GM18511 (cell line): ENCODE data around the gene KCNG2.

Source experiments
- ATAC-seq: cut with Tn5 transposase; IDR thresholded peaks from one replicate; pipeline ENCODE4 v1.9.1; 2021; ENCODE audit warnings: mild to moderate bottlenecking, moderate library complexity; ENCODE audit not compliant: unreplicated experiment

Gene KCNG2

GRCh38 chr18:79917853-79918614, 120.3 kb downstream of the KCNG2 start:
- ATAC-seq = no peak

- no peak for ATAC-seq
Measured at GRCh38 chr18:79918615-79919011, 120.9 kb downstream of the KCNG2 start.

GRCh38 chr18:79919089-79919488, 121.4 kb downstream of the KCNG2 start:
- no peak for ATAC-seq

DNA sequence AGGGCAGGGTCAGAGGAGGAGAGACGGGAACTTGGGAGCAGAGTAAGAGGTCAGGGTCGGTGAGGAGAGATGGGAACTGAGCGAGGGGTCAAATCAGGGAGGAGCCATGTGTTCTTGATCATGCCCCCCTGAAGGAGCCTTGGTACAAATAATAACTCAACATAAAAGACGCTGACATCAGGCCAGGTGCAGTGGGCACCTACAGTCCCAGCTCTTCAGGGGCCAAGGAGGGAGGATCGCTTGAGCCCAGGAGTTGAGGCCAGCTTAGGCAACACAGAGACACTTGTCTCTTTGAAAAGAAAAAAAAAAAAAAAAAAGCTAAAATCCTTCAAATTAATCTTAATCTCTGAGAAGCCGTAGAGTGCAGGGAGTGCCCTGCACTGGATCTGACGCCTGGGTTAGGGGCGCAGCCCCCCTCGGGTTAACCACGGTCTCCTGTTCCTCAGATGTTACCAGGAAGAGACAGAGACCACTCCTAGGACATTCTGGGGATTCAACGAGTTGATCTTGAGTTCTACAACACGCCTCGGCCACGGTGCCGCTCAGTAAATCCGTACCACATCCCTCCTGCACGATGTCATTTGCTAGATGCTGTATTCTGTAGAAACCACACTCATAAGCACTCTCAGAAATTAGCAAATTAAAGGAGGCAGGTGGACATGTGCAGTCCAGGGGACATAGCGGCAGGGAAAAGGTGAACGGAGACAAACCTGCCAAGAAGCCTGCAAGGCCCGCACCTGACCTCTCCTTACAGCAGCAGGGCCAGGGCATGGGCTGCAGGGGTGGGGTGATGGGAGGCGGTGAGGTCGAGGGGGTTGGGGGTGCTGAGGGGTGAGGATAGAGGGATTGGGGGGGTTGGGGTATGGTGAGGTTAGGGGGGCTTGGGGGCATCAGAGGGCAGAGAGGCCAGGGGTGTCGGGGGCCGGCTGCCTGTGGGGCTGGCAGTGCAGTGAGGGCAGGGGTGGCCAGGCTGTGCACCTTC, 124.5 kb downstream of the KCNG2 start:
- no peak for ATAC-seq

GRCh38 chr18:79922971-79923411, 125.3 kb downstream of the KCNG2 start:
- no peak for ATAC-seq

- no peak for ATAC-seq
Measured at GRCh38 chr18:79923896-79924585, 126.3 kb downstream of the KCNG2 start.

- ATAC-seq = no peak
Measured at GRCh38 chr18:79924814-79925731, 127.3 kb downstream of the KCNG2 start.

DNA sequence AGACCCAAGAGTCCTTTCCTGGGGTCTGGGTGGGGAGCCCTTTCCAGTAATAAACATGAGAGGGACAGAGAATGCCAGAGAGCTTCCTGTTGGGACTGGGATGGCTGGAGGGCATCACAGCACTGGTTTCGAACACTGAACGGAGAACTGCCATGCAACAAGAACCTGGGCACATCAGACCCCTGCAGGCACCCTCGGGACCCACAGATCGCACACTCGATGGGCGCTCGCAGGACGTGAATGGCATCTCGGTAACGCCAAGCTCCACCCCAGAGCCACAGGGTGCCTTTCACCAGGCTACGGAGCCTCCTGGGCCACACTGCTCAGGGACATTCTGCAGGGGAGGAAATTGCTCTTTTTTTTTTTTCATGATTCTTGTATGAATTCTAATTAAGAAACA, 128.6 kb downstream of the KCNG2 start:
- ATAC-seq = no peak

DNA sequence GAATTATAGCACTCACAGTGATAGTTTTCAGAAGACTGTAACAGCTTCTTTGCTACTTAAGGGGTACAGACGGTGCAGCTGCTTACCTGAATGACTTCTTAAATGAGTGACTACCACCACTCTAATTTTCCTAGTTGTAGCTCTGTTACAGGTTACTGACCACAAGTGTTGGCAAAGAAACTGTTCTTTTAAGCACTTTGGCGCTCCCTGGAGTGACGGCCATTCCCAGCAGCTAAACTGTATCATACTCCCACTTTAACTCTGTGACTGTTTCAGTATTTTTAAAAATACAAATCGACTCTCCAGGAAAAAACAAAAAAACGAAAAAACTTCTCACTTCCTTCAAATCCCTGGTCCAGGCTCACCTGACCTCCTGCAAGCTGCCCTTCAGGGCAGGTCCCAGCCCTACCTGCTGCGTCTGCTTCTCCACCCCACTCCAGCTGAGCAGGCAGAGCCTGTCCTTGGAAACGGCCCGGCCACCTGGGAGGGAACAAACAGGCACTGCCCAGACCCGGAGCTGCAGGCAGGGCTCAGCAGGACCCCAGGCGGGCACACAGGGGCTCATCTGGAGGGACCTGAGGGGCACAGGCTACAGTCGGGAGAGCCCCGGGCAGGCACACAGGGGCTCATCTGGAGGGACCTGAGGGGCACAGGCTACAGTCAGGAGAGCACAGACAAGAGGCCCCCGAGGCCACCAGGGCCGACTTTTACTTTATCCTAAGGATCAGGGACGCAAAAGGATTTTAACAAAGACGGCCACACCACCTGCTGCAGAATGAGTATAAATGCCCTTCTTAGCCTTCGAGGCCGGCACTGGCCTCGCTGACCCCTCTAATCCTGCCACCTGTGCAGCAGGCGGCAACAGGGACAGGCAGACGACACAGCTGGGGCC, 129.2 kb downstream of the KCNG2 start:
- no peak for ATAC-seq

- ATAC-seq = no peak
Measured at GRCh38 chr18:79927607-79928562, 130.1 kb downstream of the KCNG2 start.

DNA sequence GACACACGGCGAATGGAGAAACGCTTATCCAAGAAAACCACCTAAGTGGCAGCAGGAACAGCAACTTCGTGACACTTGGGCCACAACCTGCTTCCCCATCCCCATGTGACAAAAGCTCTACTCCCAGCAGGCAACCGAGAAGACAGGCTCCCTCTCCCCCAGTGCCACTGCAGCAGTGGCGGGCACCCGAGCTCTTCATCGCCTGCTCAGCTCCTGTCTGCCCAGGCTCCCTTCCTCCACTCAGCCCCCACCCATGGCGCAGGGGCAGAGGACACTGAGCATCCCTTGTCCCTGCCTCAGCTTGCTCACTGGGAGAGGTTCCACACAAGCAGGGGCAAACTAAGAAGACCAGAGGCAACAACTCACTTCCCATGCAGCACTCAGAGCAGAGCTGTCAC, 130.8 kb downstream of the KCNG2 start:
- no peak for ATAC-seq

DNA sequence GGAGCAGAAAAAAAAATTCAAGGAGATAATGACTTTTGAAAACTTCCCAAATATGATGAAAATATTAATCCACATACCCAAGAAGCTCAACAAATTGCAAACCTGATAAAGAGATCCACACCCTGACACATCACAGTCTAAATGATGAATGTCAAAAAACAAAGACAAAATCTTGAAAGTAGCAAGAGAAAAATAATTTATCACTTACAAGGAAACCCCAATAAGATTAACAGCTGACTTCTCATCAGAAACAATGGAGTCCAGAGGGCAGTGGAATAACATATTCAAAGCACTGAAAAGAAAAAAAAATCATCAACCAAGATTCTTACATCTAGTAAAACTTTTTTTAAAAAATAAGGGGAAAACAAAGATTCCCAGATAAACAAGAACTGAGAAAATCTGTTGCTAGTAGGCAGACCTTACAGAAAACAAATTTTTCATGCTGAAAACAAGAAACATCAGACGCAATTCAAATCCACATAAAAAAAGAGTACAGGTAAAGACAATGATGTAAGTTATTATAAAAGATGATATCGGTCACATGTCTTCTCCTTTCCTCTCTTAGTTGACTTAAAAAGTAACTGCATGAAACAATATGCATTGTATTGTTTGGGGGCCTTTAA, 132.4 kb downstream of the KCNG2 start:
- no peak for ATAC-seq

GRCh38 chr18:79931475-79931874, 133.7 kb downstream of the KCNG2 start:
- no peak for ATAC-seq

DNA sequence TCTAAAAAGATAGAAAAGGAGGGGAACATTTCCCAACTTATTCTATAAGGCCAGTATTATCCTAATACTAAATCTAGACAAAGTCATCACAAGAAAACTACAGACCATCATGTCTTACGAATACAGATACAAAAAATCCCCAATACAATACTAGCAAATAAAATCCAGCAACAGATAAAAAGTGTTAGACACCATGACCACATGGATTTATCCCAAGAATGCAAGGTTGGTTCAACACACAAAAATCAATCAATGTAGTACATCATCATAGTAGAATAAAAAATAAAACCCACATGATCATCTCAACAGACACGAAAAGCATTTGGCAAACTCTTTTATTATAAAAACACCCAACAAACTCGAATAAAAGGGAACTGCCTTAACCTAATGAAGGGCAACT, 135.2 kb downstream of the KCNG2 start:
- no peak for ATAC-seq

GRCh38 chr18:79933765-79934164, 136.0 kb downstream of the KCNG2 start:
- ATAC-seq = no peak

DNA sequence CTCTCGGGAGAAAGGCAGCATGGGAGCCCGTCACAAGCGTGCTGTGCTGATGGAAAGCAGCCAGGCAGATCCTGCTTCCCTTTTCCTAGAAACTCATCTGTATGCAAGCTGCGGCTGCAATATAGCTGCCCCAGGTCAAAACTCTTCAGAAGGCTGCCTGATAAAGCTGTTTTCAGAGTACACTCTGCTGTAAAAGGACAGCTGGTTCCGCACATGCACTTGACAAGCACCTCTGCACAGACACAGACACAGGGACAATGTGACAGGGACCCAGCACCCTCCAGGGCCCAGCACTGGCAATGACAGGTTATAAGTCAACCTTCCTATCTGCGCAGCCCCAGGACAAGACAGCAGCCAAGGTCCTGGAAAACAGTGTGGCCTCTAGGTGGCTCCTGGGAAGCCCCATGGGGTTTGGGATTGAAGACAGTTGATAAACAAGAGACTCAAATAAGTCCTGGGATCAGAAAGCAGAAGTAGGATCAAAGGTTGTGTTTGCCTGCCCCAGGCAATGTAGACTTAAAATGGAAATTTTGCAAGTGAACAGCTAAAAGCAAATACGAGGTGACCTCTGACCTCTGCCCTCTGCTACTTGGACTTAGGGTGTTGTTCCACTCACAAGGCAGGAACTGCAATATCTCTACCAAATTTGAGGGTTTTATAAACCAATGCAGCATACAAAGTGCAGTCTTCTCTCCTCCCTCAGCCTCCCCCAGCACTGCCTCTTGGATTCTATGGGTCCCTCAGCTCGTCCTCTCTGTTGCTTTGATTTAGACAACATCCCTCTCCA, 136.8 kb downstream of the KCNG2 start:
- no peak for ATAC-seq

DNA sequence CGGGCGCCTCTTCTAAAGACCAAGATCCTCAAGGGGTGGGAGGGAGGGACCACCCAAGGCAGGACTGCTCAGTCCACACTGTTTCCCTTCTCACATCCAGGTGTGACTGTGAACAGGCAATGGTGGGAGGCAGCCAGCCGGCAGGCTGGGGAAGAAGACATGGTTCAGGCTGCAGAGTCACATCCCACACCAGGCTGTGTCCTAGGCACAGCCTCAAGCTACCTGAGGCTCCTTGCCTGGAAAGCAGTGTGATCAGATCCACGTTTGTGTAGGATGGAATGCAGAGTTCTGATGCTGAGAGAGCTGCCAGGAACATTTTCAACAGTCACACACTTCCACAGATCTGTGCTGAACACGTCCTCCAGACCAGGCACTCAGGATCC, 137.4 kb downstream of the KCNG2 start:
- no peak for ATAC-seq
